MCF 10A (cell line): ENCODE measurements around the gene CFAP298. TPM values are rescaled to one million over a fixed set of nuclear protein-coding genes. Genes with fewer than 3 reads are reported as not detected.
"Not testable (repeated sequence)": the region's sequence is repeated elsewhere in the genome, so short reads cannot be mapped to it uniquely, and the experiment has no call there.

Experiments used
- BruUV-seq: library from RNA; stranded (reverse); fragments of 400-500 nt; replicated peaks from 2 replicates; lab custom pipeline; 2021; lab: Mats Ljungman, UMichigan
- CTCF ChIA-PET: fragments of 300-600 bp; sonication (Branson Sonifier 250); formaldehyde crosslinking; extraction: SDS; loops from one replicate; lab custom pipeline; 2021; ENCODE audit warnings: antibody characterized with exemption, inconsistent platforms; lab: Yijun Ruan, JAX
- POLR2A ChIA-PET: fragments of 300-600, 350-650 bp; sonication (Branson Sonifier 250); formaldehyde crosslinking; extraction: SDS; loops from one replicate; lab custom pipeline; 2020; ENCODE audit warnings: antibody characterized with exemption, inconsistent platforms; lab: Yijun Ruan, JAX
- DNase-seq: peaks from one replicate; pipeline ENCODE4 v3.0.0-alpha.2; 2018; ENCODE audit not compliant: unreplicated experiment
- H3K27ac Mint-ChIP-seq: one replicate; pipeline ENCODE4 v1.8.0; 2022; ENCODE audit warnings: mild to moderate bottlenecking, low read depth, mixed read lengths; ENCODE audit not compliant: unreplicated experiment
- H3K27me3 Mint-ChIP-seq: one replicate; pipeline ENCODE4 v1.8.0; 2022; ENCODE audit warnings: mixed read lengths; ENCODE audit not compliant: insufficient read depth, unreplicated experiment
- H3K36me3 Mint-ChIP-seq: one replicate; pipeline ENCODE4 v1.8.0; 2022; ENCODE audit warnings: mild to moderate bottlenecking, moderate library complexity, mixed read lengths; ENCODE audit not compliant: insufficient read depth, unreplicated experiment
- H3K4me1 Mint-ChIP-seq: one replicate; pipeline ENCODE4 v1.8.0; 2022; ENCODE audit warnings: mixed read lengths; ENCODE audit not compliant: insufficient read depth, unreplicated experiment
- H3K4me3 Mint-ChIP-seq: one replicate; pipeline ENCODE4 v1.8.0; 2022; ENCODE audit warnings: mild to moderate bottlenecking, moderate library complexity, mixed read lengths; ENCODE audit not compliant: unreplicated experiment
- H3K9me3 Mint-ChIP-seq: one replicate; pipeline ENCODE4 v1.8.0; 2022; ENCODE audit warnings: mixed read lengths; ENCODE audit not compliant: unreplicated experiment
- CTCF ChIP-seq: fragments of 200-600 bp; IDR thresholded peaks from one replicate; pipeline ENCODE4 v1.8.0; 2022; ENCODE audit warnings: antibody characterized with exemption, mild to moderate bottlenecking; ENCODE audit not compliant: unreplicated experiment
- intact Hi-C: fragments of 100-400 bp; cut with micrococcal nuclease; formaldehyde crosslinking; loops from 2 replicates; pipeline ENCODE4 v1.14.1; 2022
- total RNA-seq: library from RNA; stranded (reverse); gene quantifications from 2 replicates; pipeline ENCODE4 v1.2.3, GENCODE V29; 2022

The CFAP298 gene
- total RNA-seq, 1 experiment from 2014 or later: 52.7 TPM

DNA sequence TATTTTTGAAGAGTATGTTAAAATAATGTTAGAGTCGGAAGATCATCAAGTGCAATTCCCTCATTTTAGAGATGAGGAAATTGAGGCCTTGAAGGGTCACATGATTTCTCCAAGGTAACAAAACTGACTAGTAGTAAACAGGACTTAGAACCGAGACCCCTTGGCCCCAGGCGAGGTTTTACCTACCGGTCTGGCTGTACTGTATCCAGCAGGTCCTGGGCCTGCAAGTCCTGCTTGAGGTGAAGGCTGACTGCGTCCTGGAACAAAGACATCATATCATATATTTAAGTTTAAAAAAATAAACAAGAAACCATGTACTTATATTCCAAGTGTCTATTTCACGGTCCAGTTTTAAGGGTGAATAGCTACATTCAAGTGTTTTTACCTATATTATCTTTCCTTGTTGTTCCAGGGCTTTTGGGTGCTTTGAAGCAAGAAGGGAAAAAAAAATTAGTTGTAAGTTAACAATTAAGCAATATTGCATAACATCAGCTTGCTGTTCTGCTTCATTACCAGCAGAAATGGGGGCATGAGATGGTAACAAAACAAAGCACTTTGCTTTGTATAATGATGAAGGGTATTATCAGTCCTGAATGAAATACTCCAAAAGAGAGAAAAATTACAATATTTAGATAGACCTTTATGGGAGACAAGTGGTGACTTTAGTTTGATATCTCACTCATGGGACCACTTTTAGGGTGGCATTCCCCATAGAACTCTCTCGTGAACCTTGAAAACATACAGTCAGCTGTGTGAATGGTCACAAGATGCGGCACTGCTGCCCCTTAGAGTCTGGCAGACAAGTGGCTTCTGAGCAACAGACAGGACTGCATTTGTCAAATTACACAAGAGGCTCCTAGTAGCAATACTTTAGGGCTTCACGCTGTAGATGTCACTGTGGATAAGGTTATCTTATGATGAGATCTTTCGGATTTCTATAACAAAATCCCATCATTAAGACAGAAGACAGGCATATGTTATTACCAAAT, 29.8 kb upstream of the CFAP298 start:
- Mint-ChIP-seq H3K4me3 (no peak overlapping the region), H3K27me3 (no peaks in the 10 kb centered on the region), H3K9me3 (no peaks in the 10 kb centered on the region), H3K27ac (no peak overlapping the region), H3K4me1 (no peaks in the 10 kb centered on the region), H3K36me3 (peaks cover 36% of the 10 kb centered on the region)
- POLR2A ChIA-PET: interaction anchor here (0.9 to 1.0 kb wide), 2 partner anchors 30 to 112 kb away, joined by 3 to 4 read pairs; partner anchors contain the start of gene CFAP298
- TF ChIP-seq CTCF: no peak
- intact Hi-C loops: no loop called here
- BruUV-seq: no TSS peak
- DNase-seq: no peak
- CTCF ChIA-PET: interaction anchor here (1.1 kb wide), 1 partner anchor 11 kb away, joined by 3 read pairs; no protein-coding TSS in a partner anchor

DNA sequence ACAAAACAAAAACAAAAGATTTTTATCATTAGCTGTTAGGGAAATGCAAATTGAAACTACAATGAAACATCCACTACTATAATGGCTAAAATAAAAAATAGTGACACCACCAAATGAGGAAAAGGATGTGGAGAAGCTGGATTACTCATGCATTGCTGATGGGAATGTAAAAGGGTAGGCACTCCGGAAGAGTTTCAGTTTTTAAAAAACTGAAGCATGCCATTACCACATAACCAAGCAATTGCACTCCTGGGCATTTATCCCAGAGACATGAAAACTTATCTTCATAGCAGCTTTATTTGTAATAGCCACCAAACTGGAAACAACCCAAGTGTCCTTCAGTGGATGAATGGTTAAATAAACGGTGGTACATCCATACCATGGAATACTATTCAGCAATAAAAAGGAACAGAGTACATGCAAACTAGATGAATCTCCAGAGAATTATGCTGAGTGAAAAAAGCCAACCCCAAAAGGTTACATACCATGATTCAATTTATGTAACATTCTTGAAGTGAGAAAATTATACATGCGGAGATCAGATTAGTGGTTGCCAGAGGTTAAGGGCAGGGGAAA, 14.5 kb upstream of the CFAP298 start:
- Mint-ChIP-seq H3K27me3 (peaks cover 4% of the 10 kb centered on the region), H3K27ac (no peak overlapping the region), H3K9me3 (no peaks in the 10 kb centered on the region), H3K4me3 (no peak overlapping the region), H3K4me1 (peaks cover 7% of the 10 kb centered on the region), H3K36me3 (peaks cover 10% of the 10 kb centered on the region)
- no peak for TF ChIP-seq CTCF
- DNase-seq: peak; percentile 1
- intact Hi-C loops: no loop called here
- BruUV-seq: no TSS peak
- CTCF ChIA-PET: no interaction called here
- POLR2A ChIA-PET: interaction anchor here (1.1 kb wide), 1 partner anchor 9 kb away, joined by 3 read pairs; no protein-coding TSS in a partner anchor

GRCh38 chr21:32618218-32618617, 6.0 kb upstream of the CFAP298 start:
- H3K4me1 Mint-ChIP-seq, H3K27ac Mint-ChIP-seq, H3K9me3 Mint-ChIP-seq, POLR2A ChIA-PET, DNase-seq, CTCF ChIA-PET, H3K36me3 Mint-ChIP-seq, BruUV-seq, H3K4me3 Mint-ChIP-seq, intact Hi-C loops: not testable (repeated sequence)
- H3K27me3 Mint-ChIP-seq: peaks cover 76% of the 10 kb centered on the region

- POLR2A ChIA-PET: interaction anchor here (0.6 to 3.4 kb wide), 12 partner anchors 12 to 241 kb away, joined by 3 to 24 read pairs (median 6); partner anchors contain the start of genes EVA1C, PAXBP1, SYNJ1 and URB1
Measured at GRCh38 chr21:32613436-32614043, 1.4 kb upstream of the CFAP298 start.

More at GRCh38 chr21:32613436-32614043, 1.4 kb upstream of the CFAP298 start:
- Mint-ChIP-seq H3K9me3 (no peaks in the 10 kb centered on the region), H3K27ac (peak overlapping the region; percentile 99), H3K36me3 (peaks cover 17% of the 10 kb centered on the region), H3K4me3 (peak overlapping the region; percentile 90), H3K27me3 (peaks cover 40% of the 10 kb centered on the region), H3K4me1 (no peaks in the 10 kb centered on the region)
- BruUV-seq: no TSS peak
- CTCF ChIA-PET: interaction anchor here (0.7 to 5.2 kb wide), 3 partner anchors 12 to 1994 kb away, joined by 3 to 28 read pairs (median 5); no protein-coding TSS in a partner anchor
- intact Hi-C loops: loop anchor here (2.0 kb wide), 1 partner anchor 115 kb away; the partner anchor contains the start of gene SYNJ1
- TF ChIP-seq CTCF: no peak
- no peak for DNase-seq
